Measurements from ENCODE around the gene ANKRD40CL.

The ANKRD40CL gene, protein sequence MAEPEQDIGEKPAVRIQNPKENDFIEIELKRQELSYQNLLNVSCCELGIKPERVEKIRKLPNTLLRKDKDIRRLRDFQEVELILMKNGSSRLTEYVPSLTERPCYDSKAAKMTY

DNA sequence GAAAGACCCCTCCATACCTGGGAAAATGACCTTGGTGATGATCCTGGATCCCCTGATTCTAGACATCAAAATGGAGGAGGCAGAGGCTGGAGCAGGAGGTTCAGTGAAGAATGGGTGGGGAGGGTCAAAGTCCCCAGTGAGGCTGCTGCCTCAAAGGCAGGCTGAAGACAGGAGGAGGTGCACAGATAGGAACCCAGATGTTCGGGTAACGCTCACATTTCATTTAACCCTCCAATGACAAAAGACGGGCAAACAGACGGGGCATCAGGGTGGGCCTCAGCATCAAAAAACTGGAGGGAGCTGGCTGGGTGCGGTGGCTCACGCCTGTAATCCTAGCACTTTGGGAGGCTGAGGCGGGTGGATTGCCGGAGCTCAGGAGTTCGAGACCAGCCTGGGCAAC, at the start of gene ANKRD40CL:
ANKRD40CL (minus strand) TSS at position 73 of the 400 bp plus-strand sequence. CDS start 605 bp downstream, outside the sequence.
- DNase-seq (ENCODE audit: low read depth) = no peak
- no peak within 1 kb of the TSS for H3K4me3 ChIP-seq (ENCODE audit: low read depth, low read length)
- TF ChIP-seq, protein P1, sequence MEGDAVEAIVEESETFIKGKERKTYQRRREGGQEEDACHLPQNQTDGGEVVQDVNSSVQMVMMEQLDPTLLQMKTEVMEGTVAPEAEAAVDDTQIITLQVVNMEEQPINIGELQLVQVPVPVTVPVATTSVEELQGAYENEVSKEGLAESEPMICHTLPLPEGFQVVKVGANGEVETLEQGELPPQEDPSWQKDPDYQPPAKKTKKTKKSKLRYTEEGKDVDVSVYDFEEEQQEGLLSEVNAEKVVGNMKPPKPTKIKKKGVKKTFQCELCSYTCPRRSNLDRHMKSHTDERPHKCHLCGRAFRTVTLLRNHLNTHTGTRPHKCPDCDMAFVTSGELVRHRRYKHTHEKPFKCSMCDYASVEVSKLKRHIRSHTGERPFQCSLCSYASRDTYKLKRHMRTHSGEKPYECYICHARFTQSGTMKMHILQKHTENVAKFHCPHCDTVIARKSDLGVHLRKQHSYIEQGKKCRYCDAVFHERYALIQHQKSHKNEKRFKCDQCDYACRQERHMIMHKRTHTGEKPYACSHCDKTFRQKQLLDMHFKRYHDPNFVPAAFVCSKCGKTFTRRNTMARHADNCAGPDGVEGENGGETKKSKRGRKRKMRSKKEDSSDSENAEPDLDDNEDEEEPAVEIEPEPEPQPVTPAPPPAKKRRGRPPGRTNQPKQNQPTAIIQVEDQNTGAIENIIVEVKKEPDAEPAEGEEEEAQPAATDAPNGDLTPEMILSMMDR (IDR thresholded peaks at IDR 0.05; ENCODE audit: low read depth, low read length) = no peak
- no peak for TF ChIP-seq POLR2A (IDR thresholded peaks at IDR 0.05; ENCODE audit: extremely low read depth, insufficient read length)
- TF ChIP-seq MYC (IDR thresholded peaks at IDR 0.05; ENCODE audit: low read depth, low read length) = no peak
- TF ChIP-seq, protein P2, sequence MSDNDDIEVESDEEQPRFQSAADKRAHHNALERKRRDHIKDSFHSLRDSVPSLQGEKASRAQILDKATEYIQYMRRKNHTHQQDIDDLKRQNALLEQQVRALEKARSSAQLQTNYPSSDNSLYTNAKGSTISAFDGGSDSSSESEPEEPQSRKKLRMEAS (IDR thresholded peaks at IDR 0.05; ENCODE audit: low read depth, low read length) = no peak

DNA sequence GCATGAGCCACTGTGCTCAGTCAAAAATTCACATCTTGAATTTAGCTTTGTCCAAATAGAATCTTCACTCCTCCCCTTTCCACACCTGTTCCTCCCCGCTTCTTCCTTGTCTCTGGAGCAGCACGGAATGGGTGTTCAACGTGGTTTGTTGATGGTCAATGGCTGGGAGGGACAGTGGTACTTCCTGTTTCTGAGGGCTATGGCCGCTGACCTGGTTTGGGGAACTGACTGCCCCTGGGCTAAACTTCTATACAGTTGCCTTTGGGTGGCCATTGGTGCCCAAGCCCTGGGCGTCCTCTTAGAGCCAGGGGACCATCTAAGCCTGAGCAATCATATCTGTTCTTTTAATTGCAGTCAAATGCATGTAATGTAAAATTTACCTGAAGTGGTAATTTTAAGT, 49.0 kb upstream of the ANKRD40CL start:
- DNase-seq (ENCODE audit: low read depth) = no peak

DNA sequence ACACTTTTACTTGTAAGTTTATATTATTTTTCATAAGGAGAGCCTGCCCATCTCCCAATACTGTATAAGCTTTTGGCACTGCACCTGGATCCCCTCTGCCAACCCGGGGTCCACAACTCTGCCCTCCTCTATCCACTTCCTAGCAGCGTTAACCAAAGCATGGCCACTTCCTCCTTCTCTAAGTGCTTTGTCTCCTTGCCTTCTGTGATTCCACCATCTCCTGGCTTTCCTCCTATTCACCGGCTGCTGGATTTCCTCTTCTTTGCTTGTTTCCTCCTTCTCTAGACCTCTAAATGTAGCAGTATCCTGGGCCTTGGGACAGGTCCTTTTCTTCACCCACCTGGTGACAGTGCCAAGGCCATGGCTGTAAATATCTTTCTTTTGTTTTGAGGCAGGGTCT, 48.1 kb upstream of the ANKRD40CL start:
- DNase-seq (ENCODE audit: low read depth) = no peak
- H3K4me3 ChIP-seq (ENCODE audit: low read depth, low read length) = no peak overlapping the region
- TF ChIP-seq, protein P1 (IDR thresholded peaks at IDR 0.05; ENCODE audit: low read depth, low read length) = no peak
- TF ChIP-seq, protein P2 (IDR thresholded peaks at IDR 0.05; ENCODE audit: low read depth, low read length) = no peak
- TF ChIP-seq POLR2A (IDR thresholded peaks at IDR 0.05; ENCODE audit: extremely low read depth, insufficient read length) (no peak), MYC (IDR thresholded peaks at IDR 0.05; ENCODE audit: low read depth, low read length) (no peak)

More for the DNA sequence above, 49.0 kb upstream of the ANKRD40CL start:
- no peak overlapping the region for H3K4me3 ChIP-seq (ENCODE audit: low read depth, low read length)
- no peak for TF ChIP-seq MYC (IDR thresholded peaks at IDR 0.05; ENCODE audit: low read depth, low read length)
- TF ChIP-seq POLR2A (IDR thresholded peaks at IDR 0.05; ENCODE audit: extremely low read depth, insufficient read length) = no peak
- TF ChIP-seq, protein P2 (IDR thresholded peaks at IDR 0.05; ENCODE audit: low read depth, low read length) = no peak
- TF ChIP-seq, protein P1 (IDR thresholded peaks at IDR 0.05; ENCODE audit: low read depth, low read length) = no peak

DNA sequence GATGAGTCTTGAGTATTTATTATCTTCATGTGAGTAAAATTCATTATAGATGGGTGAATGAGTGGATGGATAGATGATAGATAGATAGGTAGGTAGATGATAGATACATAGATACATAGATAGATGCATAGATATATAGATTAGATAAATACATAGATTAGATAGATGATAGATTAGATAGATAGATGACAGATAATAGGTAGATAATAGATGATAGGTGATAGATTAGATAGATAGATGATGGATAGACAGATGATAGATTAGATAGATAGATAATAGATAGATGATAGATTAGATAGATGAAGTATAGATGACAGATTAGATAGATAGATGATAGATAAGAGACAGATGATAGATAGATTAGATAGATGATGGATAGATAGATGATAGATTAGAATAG, 46.3 kb upstream of the ANKRD40CL start:
- DNase-seq (ENCODE audit: low read depth) = no peak
- no peak overlapping the region for H3K4me3 ChIP-seq (ENCODE audit: low read depth, low read length)
- TF ChIP-seq, protein P1 (IDR thresholded peaks at IDR 0.05; ENCODE audit: low read depth, low read length) = no peak

DNA sequence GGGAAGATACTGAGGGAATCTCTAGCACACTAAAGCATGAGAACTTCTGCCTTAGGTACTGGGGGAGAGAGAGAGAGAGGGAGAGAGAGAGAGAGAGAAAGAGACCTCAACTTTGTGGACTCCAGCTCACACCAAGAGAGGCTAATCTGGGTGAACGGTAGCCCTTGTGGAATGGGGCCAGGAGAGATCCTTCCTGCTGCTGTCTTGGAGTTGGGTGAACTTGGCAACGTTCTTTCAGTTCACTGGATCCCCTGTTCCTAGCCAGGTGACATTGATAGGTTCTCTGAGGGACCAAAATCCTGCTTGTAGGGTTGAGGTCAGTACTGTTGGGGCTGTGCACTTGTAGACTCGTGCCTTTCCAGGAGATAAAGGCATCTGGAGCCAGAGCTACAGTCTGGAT, 41.6 kb upstream of the ANKRD40CL start:
- no peak overlapping the region for H3K4me3 ChIP-seq (ENCODE audit: low read depth, low read length)
- DNase-seq (ENCODE audit: low read depth) = no peak
- TF ChIP-seq, protein P1 (IDR thresholded peaks at IDR 0.05; ENCODE audit: low read depth, low read length) = no peak
- no peak for TF ChIP-seq POLR2A (IDR thresholded peaks at IDR 0.05; ENCODE audit: extremely low read depth, insufficient read length)
- TF ChIP-seq, protein P2 (IDR thresholded peaks at IDR 0.05; ENCODE audit: low read depth, low read length) = no peak
- no peak for TF ChIP-seq MYC (IDR thresholded peaks at IDR 0.05; ENCODE audit: low read depth, low read length)

DNA sequence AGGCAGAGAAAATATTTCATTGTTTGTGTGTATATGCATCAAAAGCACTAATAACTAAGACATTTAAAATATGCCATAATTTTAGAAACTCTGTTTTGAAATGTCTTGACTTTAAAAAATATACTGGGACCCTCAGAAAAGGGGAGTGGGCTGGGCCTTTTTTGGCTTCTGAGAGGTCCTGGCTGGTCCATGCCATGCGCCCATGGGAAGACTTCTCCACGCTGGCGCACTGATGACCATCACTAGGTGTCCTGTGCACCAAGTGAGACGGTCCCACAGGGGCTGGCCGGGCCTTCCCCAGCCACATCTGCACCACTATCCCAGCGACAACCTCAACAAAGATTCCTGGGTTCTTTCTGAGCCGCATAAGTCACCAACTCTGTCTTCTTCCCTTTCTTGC, 41.1 kb upstream of the ANKRD40CL start:
- no peak overlapping the region for H3K4me3 ChIP-seq (ENCODE audit: low read depth, low read length)
- DNase-seq (ENCODE audit: low read depth) = no peak
- no peak for TF ChIP-seq MYC (IDR thresholded peaks at IDR 0.05; ENCODE audit: low read depth, low read length)
- no peak for TF ChIP-seq POLR2A (IDR thresholded peaks at IDR 0.05; ENCODE audit: extremely low read depth, insufficient read length)
- TF ChIP-seq, protein P2 (IDR thresholded peaks at IDR 0.05; ENCODE audit: low read depth, low read length) = no peak
- TF ChIP-seq, protein P1 (IDR thresholded peaks at IDR 0.05; ENCODE audit: low read depth, low read length) = no peak
